ENCODE data around the gene HMSD.

Gene HMSD

GRCh38 chr18:63964908-63965307 lies 15.8 kb downstream of the HMSD start:
- Histone ChIP-seq H3K9me2 (replicated peaks; ENCODE audit: insufficient read depth, low read length) (no peaks in the 10 kb centered on the region), H3K4me2 (ENCODE audit: low read depth, low read length) (no peak overlapping the region)

GRCh38 chr18:63965716-63966330 lies 16.7 kb downstream of the HMSD start:
- Histone ChIP-seq H3K4me3 (ENCODE audit: low read length) (no peak overlapping the region), H4K20me1 (ENCODE audit: insufficient read depth, low read length) (no peaks in the 10 kb centered on the region), H3K27ac (ENCODE audit: low read length) (no peak overlapping the region), H3K4me1 (ENCODE audit: low read length) (peaks cover 9% of the 10 kb centered on the region), H3K36me3 (replicated peaks; ENCODE audit: insufficient read depth, low read length) (no peaks in the 10 kb centered on the region), H3K27me3 (replicated peaks; ENCODE audit: insufficient read depth, low read length) (no peaks in the 10 kb centered on the region), H2AFZ (ENCODE audit: low read length) (no peak overlapping the region), H3K9ac (ENCODE audit: low read length) (no peak overlapping the region), H3K9me3 (replicated peaks; ENCODE audit: insufficient read depth, low read length) (no peaks in the 10 kb centered on the region), H3K9me2 (replicated peaks; ENCODE audit: insufficient read depth, low read length) (no peaks in the 10 kb centered on the region), H3K79me2 (ENCODE audit: low read length) (no peaks in the 10 kb centered on the region), H3F3A (ENCODE audit: insufficient read depth, low read length) (no peaks in the 10 kb centered on the region), H3K4me2 (ENCODE audit: low read depth, low read length) (no peak overlapping the region)
- no peak for DNase-seq
- no peak for TF ChIP-seq CTCF (IDR thresholded peaks at IDR 0.05; ENCODE audit: low read length)
- no peak for TF ChIP-seq EZH2 (optimal IDR thresholded peaks at IDR 0.05; ENCODE audit: low read depth, low read length)
- no peak for TF ChIP-seq EZH2phosphoT487 (IDR thresholded peaks at IDR 0.05; ENCODE audit: low read length)

More at GRCh38 chr18:63964908-63965307, 15.8 kb downstream of the HMSD start:
- Histone ChIP-seq H4K20me1 (ENCODE audit: insufficient read depth, low read length) (no peaks in the 10 kb centered on the region), H2AFZ (ENCODE audit: low read length) (no peak overlapping the region), H3K79me2 (ENCODE audit: low read length) (no peaks in the 10 kb centered on the region), H3K27me3 (replicated peaks; ENCODE audit: insufficient read depth, low read length) (no peaks in the 10 kb centered on the region), H3K4me3 (ENCODE audit: low read length) (no peak overlapping the region), H3F3A (ENCODE audit: insufficient read depth, low read length) (no peaks in the 10 kb centered on the region), H3K27ac (ENCODE audit: low read length) (no peak overlapping the region), H3K9me3 (replicated peaks; ENCODE audit: insufficient read depth, low read length) (no peaks in the 10 kb centered on the region), H3K9ac (ENCODE audit: low read length) (no peak overlapping the region), H3K36me3 (replicated peaks; ENCODE audit: insufficient read depth, low read length) (no peaks in the 10 kb centered on the region), H3K4me1 (ENCODE audit: low read length) (peaks cover 9% of the 10 kb centered on the region)
- no peak for DNase-seq
- TF ChIP-seq EZH2 (optimal IDR thresholded peaks at IDR 0.05; ENCODE audit: low read depth, low read length) (no peak), EZH2phosphoT487 (IDR thresholded peaks at IDR 0.05; ENCODE audit: low read length) (no peak), CTCF (IDR thresholded peaks at IDR 0.05; ENCODE audit: low read length) (no peak)

- Histone ChIP-seq H3K9me2 (replicated peaks; ENCODE audit: insufficient read depth, low read length) (no peaks in the 10 kb centered on the region), H3K4me2 (ENCODE audit: low read depth, low read length) (peak within 1 kb of the TSS; percentile 75), H3K4me1 (ENCODE audit: low read length) (peaks cover 6% of the 10 kb centered on the region), H3K9ac (ENCODE audit: low read length) (peak within 1 kb of the TSS; percentile 79), H3F3A (ENCODE audit: insufficient read depth, low read length) (no peaks in the 10 kb centered on the region), H3K9me3 (replicated peaks; ENCODE audit: insufficient read depth, low read length) (no peaks in the 10 kb centered on the region), H2AFZ (ENCODE audit: low read length) (peak within 1 kb of the TSS; percentile 89), H3K4me3 (ENCODE audit: low read length) (peak within 1 kb of the TSS; percentile 81), H3K27ac (ENCODE audit: low read length) (peak within 1 kb of the TSS; percentile 62; the same call in 1 of the 2 replicates), H3K27me3 (replicated peaks; ENCODE audit: insufficient read depth, low read length) (no peaks in the 10 kb centered on the region), H3K79me2 (ENCODE audit: low read length) (no peaks in the 10 kb centered on the region), H3K36me3 (replicated peaks; ENCODE audit: insufficient read depth, low read length) (no peaks in the 10 kb centered on the region), H4K20me1 (ENCODE audit: insufficient read depth, low read length) (no peaks in the 10 kb centered on the region)
- peak; percentile 79 for DNase-seq
- TF ChIP-seq CTCF (IDR thresholded peaks at IDR 0.05; ENCODE audit: low read length) (no peak), EZH2phosphoT487 (IDR thresholded peaks at IDR 0.05; ENCODE audit: low read length) (no peak), EZH2 (optimal IDR thresholded peaks at IDR 0.05; ENCODE audit: low read depth, low read length) (no peak)
Observed at GRCh38 chr18:63969942-63970808, 21.1 kb downstream of the HMSD start, which contains the start of gene SERPINB8. SERPINB8 (plus strand) TSS chr18:63970081; CDS start chr18:63978309, 8,228 bp downstream.
